Esophagus muscularis mucosa (tissue), 3 donors: ENCODE measurements around the gene FAM120B.

Source experiments
- CTCF ChIP-seq, 3 experiments: fragments of 200-600 bp in 2 of 3; fragments of 450-650 bp in 1 of 3; sonication (generic) in 2 of 3; IDR thresholded peaks; one replicate each; pipeline ENCODE4 v1.5.1; 2017 to 2019; ENCODE audit warnings: antibody characterized with exemption in 3 of 3, mild to moderate bottlenecking in 2 of 3, moderate library complexity in 1 of 3
- POLR2AphosphoS5 ChIP-seq, 2 donors: sonication (generic); formaldehyde crosslinking; IDR thresholded peaks; one replicate each; pipeline ENCODE4 v1.6.1; 2017; ENCODE audit warnings: antibody characterized with exemption in 2 of 2

GRCh38 chr6:170284126-170284773, 22.3 kb upstream of the FAM120B start:
- TF ChIP-seq CTCF (IDR thresholded peaks at IDR 0.05) (no peak), POLR2AphosphoS5 (IDR thresholded peaks at IDR 0.05) (no peak)
